HL-60 (cell line): ENCODE results near the gene CEP128.

Experiments used
- DNase-seq, 2 experiments: peaks; one replicate each; pipeline ENCODE4 v3.0.0-alpha.2; 2010 to 2020; ENCODE audit warnings: low read depth in 1 of 2, low spot score in 1 of 2
- H3K27ac ChIP-seq: fragments of 250-450 bp; sonication (Bioruptor Pico); replicated peaks from 2 replicates; pipeline ENCODE4 v1.5.1; 2020; ENCODE audit warnings: mild to moderate bottlenecking, moderate library complexity
- H3K27me3 ChIP-seq: fragments of 250-450 bp; sonication (Bioruptor Pico); 2 replicates; pipeline ENCODE4 v1.5.1; 2021; ENCODE audit warnings: mild to moderate bottlenecking, moderate library complexity; ENCODE audit not compliant: insufficient read depth, poor library complexity, severe bottlenecking
- H3K4me3 ChIP-seq: replicated peaks from 2 replicates; pipeline ENCODE4 v1.5.1; 2011; ENCODE audit warnings: mild to moderate bottlenecking, control low read depth, low read length; ENCODE audit not compliant: insufficient read depth
- CTCF ChIP-seq: IDR thresholded peaks from one replicate; pipeline ENCODE4 v1.5.1; 2011; ENCODE audit warnings: low read length, control low read depth, inconsistent platforms; ENCODE audit not compliant: insufficient read depth
- GABPA ChIP-seq: IDR thresholded peaks from 2 replicates; pipeline ENCODE4 v1.6.1; 2012; ENCODE audit warnings: low read depth
- POLR2AphosphoS5 ChIP-seq: IDR thresholded peaks from 2 replicates; pipeline ENCODE4 v1.6.1; 2012; ENCODE audit warnings: low read depth
- REST ChIP-seq: IDR thresholded peaks from 2 replicates; pipeline ENCODE4 v1.6.1; 2012; ENCODE audit warnings: low read depth; ENCODE audit not compliant: insufficient replicate concordance
- SPI1 ChIP-seq: IDR thresholded peaks from 2 replicates; pipeline ENCODE4 v1.6.1; 2012; ENCODE audit warnings: low read depth, mild to moderate bottlenecking, borderline replicate concordance

CEP128 gene

DNA sequence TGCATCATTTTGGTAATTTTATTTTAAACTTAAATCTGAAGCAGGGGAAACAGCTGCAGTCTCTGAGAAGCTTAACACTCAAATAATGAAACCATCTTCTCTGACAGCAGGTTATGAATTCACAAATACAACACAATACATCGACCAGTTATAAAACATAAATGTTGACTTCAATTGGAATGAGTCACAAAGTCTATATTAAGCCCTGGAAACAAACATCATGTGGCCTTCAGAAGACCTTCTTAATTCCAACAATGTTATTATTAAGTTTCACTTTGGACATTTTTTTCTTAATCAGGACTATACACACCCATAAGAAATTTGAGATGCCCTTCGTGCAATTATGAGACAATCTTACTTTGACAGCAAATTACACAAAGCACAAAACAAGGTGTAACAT is 68.9 kb downstream of the CEP128 start:
- DNase-seq = no peak
- no peak for TF ChIP-seq GABPA
- TF ChIP-seq POLR2AphosphoS5 = no peak
- TF ChIP-seq CTCF = no peak
- no peak for TF ChIP-seq REST
- no peak for TF ChIP-seq SPI1
- no peak overlapping the region for H3K4me3 ChIP-seq
- H3K27ac ChIP-seq = no peak overlapping the region
- no peaks in the 10 kb centered on the region for H3K27me3 ChIP-seq

- H3K27me3 ChIP-seq = no peaks in the 10 kb centered on the region
- TF ChIP-seq POLR2AphosphoS5 (no peak), GABPA (no peak), CTCF (no peak), SPI1 (no peak), REST (no peak)
- no peak overlapping the region for H3K4me3 ChIP-seq
- no peak for DNase-seq
- H3K27ac ChIP-seq = no peak overlapping the region
Measured at GRCh38 chr14:80868260-80868659, 73.3 kb downstream of the CEP128 start.

DNA sequence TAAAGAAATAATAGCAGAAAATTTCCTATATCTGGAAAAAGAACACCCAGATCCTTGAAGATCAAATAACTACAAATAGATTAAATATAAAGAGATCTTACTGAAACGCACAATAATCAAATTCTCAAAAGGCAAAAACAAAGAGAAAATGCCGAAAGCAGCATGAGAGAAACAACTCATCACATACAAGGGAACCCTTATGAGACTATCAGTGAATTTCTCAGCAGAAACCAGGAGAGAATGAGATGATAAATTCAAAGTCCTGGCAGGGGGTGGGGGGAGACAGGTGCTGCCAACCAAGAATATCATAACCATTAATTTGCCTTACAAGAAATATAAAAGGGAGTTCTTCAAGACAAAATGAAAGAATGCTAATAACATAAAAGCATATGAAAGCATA is 73.7 kb downstream of the CEP128 start:
- H3K27me3 ChIP-seq = no peaks in the 10 kb centered on the region
- no peak overlapping the region for H3K4me3 ChIP-seq
- no peak overlapping the region for H3K27ac ChIP-seq
- DNase-seq = no peak
- TF ChIP-seq REST (no peak), GABPA (no peak), POLR2AphosphoS5 (no peak), SPI1 (no peak), CTCF (no peak)
